ENCODE measurements around the gene LCN10.

DNA sequence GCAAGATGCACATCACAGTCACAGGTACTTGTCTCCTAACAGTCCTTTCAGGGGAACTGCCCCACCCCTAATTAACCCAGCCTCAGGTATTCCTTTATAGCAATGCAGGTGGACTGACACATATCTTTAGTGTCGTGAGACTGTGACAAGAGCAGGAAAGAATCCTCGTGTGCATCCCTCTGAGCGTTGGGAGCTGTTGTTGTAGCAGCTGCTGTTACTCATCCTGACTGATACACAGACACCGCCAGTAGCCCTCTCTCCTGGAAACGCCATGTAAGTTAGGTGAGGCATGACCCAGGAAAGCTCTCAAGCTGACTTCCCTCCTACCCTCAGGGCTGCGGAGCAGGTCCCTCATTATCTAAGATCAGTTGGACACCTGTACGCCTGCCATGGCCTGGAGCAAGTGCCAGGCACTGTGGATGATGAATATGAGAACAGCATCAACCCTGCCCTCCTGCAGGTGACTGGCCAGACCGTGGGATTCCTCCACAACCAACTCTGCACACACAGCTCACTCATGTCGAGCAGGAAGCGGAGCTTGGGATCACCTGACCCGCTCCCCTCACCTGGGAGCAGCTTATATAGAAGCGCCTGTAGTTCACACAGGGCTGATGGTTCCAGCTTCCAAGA lies 31.8 kb upstream of the LCN10 start:
- TF ChIP-seq, protein P1, sequence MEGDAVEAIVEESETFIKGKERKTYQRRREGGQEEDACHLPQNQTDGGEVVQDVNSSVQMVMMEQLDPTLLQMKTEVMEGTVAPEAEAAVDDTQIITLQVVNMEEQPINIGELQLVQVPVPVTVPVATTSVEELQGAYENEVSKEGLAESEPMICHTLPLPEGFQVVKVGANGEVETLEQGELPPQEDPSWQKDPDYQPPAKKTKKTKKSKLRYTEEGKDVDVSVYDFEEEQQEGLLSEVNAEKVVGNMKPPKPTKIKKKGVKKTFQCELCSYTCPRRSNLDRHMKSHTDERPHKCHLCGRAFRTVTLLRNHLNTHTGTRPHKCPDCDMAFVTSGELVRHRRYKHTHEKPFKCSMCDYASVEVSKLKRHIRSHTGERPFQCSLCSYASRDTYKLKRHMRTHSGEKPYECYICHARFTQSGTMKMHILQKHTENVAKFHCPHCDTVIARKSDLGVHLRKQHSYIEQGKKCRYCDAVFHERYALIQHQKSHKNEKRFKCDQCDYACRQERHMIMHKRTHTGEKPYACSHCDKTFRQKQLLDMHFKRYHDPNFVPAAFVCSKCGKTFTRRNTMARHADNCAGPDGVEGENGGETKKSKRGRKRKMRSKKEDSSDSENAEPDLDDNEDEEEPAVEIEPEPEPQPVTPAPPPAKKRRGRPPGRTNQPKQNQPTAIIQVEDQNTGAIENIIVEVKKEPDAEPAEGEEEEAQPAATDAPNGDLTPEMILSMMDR (IDR thresholded peaks at IDR 0.05; ENCODE audit: low read depth, low read length): no peak
- TF ChIP-seq EZH2phosphoT487 (IDR thresholded peaks at IDR 0.05; ENCODE audit: low read depth): no peak

Data from OCI-LY3 (cell line).